Keratinocyte (primary cell): ENCODE results near the gene PPP1R13L. TPM values are rescaled to one million over a fixed set of nuclear protein-coding genes. Genes with fewer than 3 reads are reported as not detected.
A peak's percentile ranks its signal among the peaks of the same experiment; 100 is the strongest.

Experiments used
- DNase-seq: peaks from one replicate; pipeline ENCODE4 v3.0.0-alpha.2; 2011; ENCODE audit warnings: low read depth, missing footprints, low spot score
- FAIRE-seq: peaks from 2 replicates; lab custom pipeline; 2011; peaks lifted over from hg19 to GRCh38; lab: Jason Lieb, UNC
- H2AFZ ChIP-seq: 2 replicates; pipeline ENCODE4 v1.6.0; 2012; ENCODE audit warnings: low read length, control low read depth, inconsistent platforms; ENCODE audit not compliant: control insufficient read depth
- H3K27ac ChIP-seq: 2 replicates; pipeline ENCODE4 v1.5.1; 2011; ENCODE audit warnings: low read length; ENCODE audit not compliant: control insufficient read depth, insufficient read depth
- H3K27me3 ChIP-seq: 3 replicates; pipeline ENCODE4 v1.6.0; 2011; ENCODE audit warnings: low read length; ENCODE audit not compliant: control insufficient read depth, insufficient read depth; ENCODE audit errors: extremely low read depth
- H3K36me3 ChIP-seq, 2 experiments: 2 replicates in 1 of 2; 3 replicates in 1 of 2; pipeline ENCODE4 v1.5.1; 2011; ENCODE audit warnings: low read length in 2 of 2, mild to moderate bottlenecking in 1 of 2; ENCODE audit not compliant: control insufficient read depth in 2 of 2, insufficient read depth in 2 of 2; ENCODE audit errors: extremely low read depth in 1 of 2
- H3K4me1 ChIP-seq: 3 replicates; pipeline ENCODE4 v1.5.1; 2011; ENCODE audit warnings: low read length; ENCODE audit not compliant: control insufficient read depth, insufficient read depth; ENCODE audit errors: extremely low read depth
- H3K4me2 ChIP-seq: 3 replicates; pipeline ENCODE4 v1.6.0; 2011; ENCODE audit warnings: low read depth, low read length; ENCODE audit not compliant: control insufficient read depth, insufficient read depth; ENCODE audit errors: extremely low read depth
- H3K4me3 ChIP-seq, 3 experiments: fragments of 200-600 bp in 1 of 3; sonication (generic) in 1 of 3; 2 replicates in 2 of 3; 3 replicates in 1 of 3; pipeline ENCODE4 v1.5.1; 2011 to 2016; ENCODE audit warnings: low read length in 3 of 3, mild to moderate bottlenecking in 3 of 3, control low read depth in 2 of 3, inconsistent platforms in 1 of 3, low read depth in 1 of 3, mixed read lengths in 1 of 3, mixed run types in 1 of 3, moderate library complexity in 1 of 3; ENCODE audit not compliant: control insufficient read depth in 2 of 3, insufficient read depth in 2 of 3; ENCODE audit errors: extremely low read depth in 1 of 3
- H3K79me2 ChIP-seq: 2 replicates; pipeline ENCODE4 v1.6.0; 2012; ENCODE audit warnings: low read length; ENCODE audit not compliant: control insufficient read depth, insufficient read depth
- H3K9ac ChIP-seq: 3 replicates; pipeline ENCODE4 v1.6.0; 2011; ENCODE audit warnings: low read length; ENCODE audit not compliant: control insufficient read depth, insufficient read depth; ENCODE audit errors: extremely low read depth
- H3K9me1 ChIP-seq: 3 replicates; pipeline ENCODE4 v1.6.0; 2011; ENCODE audit warnings: low read length; ENCODE audit not compliant: control insufficient read depth, insufficient read depth; ENCODE audit errors: extremely low read depth
- H3K9me3 ChIP-seq: 2 replicates; pipeline ENCODE4 v1.5.1; 2012; ENCODE audit warnings: low read depth, low read length; ENCODE audit not compliant: control insufficient read depth
- H4K20me1 ChIP-seq: 3 replicates; pipeline ENCODE4 v1.6.0; 2011; ENCODE audit warnings: low read length; ENCODE audit not compliant: control insufficient read depth, insufficient read depth; ENCODE audit errors: extremely low read depth
- CTCF ChIP-seq, 3 experiments: IDR thresholded peaks in 1 of 3; conservative IDR thresholded peaks in 1 of 3; optimal IDR thresholded peaks in 1 of 3; 2 replicates in 2 of 3; 3 replicates in 1 of 3; pipeline versions ENCODE3 to v1.5.1; 2011; ENCODE audit warnings: low read length in 3 of 3, mild to moderate bottlenecking in 3 of 3, moderate library complexity in 2 of 3, control low read depth in 1 of 3, inconsistent platforms in 1 of 3; ENCODE audit not compliant: insufficient read depth in 2 of 3; ENCODE audit errors: extremely low read depth in 1 of 3
- EZH2 ChIP-seq: IDR thresholded peaks from one replicate; pipeline ENCODE4 v1.6.1; 2012; ENCODE audit warnings: inconsistent platforms, mild to moderate bottlenecking, low read length, moderate library complexity
- dilution Hi-C: fragments of 300-500 bp; cut with MboI; formaldehyde crosslinking; loops from one replicate; pipeline ENCODE4 v1.7.0; 2020; ENCODE audit warnings: low sequenced_read_pairs; ENCODE audit not compliant: extremely low pct_ligation_motif_present
- polyA plus RNA-seq, 5 experiments: library from polyadenylated mRNA; depleted of rRNA in 3 of 5; stranded (reverse) in 3 of 5; stranded (forward) in 1 of 5; unstranded in 1 of 5; fragments of >200 nt; gene quantifications; 1 replicate in 1 of 5; 2 replicates in 3 of 5; 3 replicates in 1 of 5; pipeline versions ENCODE4 v1.2.1 to v1.2.3, GENCODE V29; 2011 to 2012; ENCODE audit warnings: missing spikeins in 2 of 5, low read depth in 1 of 5, low replicate concordance in 1 of 5

The PPP1R13L gene
- polyA plus RNA-seq, 1 donor (not counting 4 experiments of a cell fraction or from before 2014, with no cell fraction given): 31.2 TPM

DNA sequence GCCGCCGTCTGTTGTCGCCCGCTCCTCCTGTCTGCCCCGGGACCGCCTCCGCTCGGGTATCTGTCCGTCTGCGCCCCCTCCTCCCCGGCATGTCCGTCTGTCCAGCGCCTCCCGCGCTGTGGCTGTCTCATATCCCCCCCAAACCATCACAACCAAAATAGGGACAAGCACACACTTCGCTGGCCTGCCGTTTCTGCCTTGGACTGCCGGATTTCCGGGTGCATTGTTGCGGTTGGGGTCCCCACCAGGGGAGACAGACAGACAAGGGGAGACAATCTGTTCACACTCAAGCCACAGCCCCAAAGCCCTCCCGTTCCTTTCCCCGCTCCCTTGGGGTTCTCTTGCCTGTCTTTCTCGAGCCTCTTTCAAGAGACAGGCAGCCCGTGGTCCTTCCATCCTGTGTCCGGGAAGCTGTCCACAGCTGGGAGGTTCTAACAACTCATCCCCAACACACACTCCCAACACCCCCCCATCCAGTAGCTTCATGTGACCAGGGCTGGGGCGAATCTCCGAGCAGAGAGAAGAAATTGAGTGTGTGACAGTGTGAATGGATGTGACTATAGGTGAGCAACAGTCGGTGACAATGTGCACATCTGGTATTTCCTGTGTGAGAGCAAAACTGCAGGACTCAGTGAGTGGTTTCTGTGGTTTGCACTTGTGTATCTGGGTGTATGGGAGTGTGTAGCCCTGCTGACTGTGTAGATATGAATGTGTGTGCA is 46.4 kb upstream of the PPP1R13L start:
- H4K20me1 ChIP-seq: no peaks in the 10 kb centered on the region
- peaks cover 76% of the 10 kb centered on the region for H3K4me1 ChIP-seq
- no peak for DNase-seq
- H3K4me2 ChIP-seq: peak overlapping the region; percentile 97
- dilution Hi-C loops: no loop called here
- peak; percentile 44 for FAIRE-seq
- no peaks in the 10 kb centered on the region for H3K9me3 ChIP-seq
- H2AFZ ChIP-seq: peak overlapping the region; percentile 63
- TF ChIP-seq CTCF (optimal IDR thresholded peaks at IDR 0.05 in 1 of 3, IDR thresholded peaks at IDR 0.05 in 1 of 3, conservative IDR thresholded peaks at IDR 0.05 in 1 of 3; ENCODE audit: extremely low read depth in 1 of 3, insufficient read depth in 2 of 3, low read length in 3 of 3): no peak
- no peak for TF ChIP-seq EZH2
- no peaks in the 10 kb centered on the region for H3K36me3 ChIP-seq
- no peaks in the 10 kb centered on the region for H3K9me1 ChIP-seq
- no peaks in the 10 kb centered on the region for H3K79me2 ChIP-seq
- H3K9ac ChIP-seq: peak overlapping the region; percentile 98
- no peaks in the 10 kb centered on the region for H3K27me3 ChIP-seq
- H3K4me3 ChIP-seq: peak overlapping the region; percentile 55 to 92 (median 76)
- peak overlapping the region; percentile 99 for H3K27ac ChIP-seq

GRCh38 chr19:45450012-45450333 is 45.1 kb upstream of the PPP1R13L start:
- Histone ChIP-seq H3K36me3 (no peaks in the 10 kb centered on the region), H3K27me3 (no peaks in the 10 kb centered on the region), H3K4me3 (peak overlapping the region; percentile 9 to 53 (median 36)), H3K9me1 (no peaks in the 10 kb centered on the region), H2AFZ (no peak overlapping the region), H3K4me2 (peak overlapping the region; percentile 88), H3K9me3 (no peaks in the 10 kb centered on the region), H3K4me1 (peaks cover 67% of the 10 kb centered on the region), H3K9ac (peak overlapping the region; percentile 78), H3K27ac (peak overlapping the region; percentile 86), H3K79me2 (no peaks in the 10 kb centered on the region), H4K20me1 (no peaks in the 10 kb centered on the region)
- DNase-seq (no peak), FAIRE-seq (no peak)
- TF ChIP-seq CTCF (optimal IDR thresholded peaks at IDR 0.05 in 1 of 3, IDR thresholded peaks at IDR 0.05 in 1 of 3, conservative IDR thresholded peaks at IDR 0.05 in 1 of 3; ENCODE audit: extremely low read depth in 1 of 3, insufficient read depth in 2 of 3, low read length in 3 of 3) (no peak), EZH2 (no peak)
- dilution Hi-C loops: no loop called here
